GM19238 (cell line): Measurements from ENCODE around the gene CC2D1A.

Experiments
- DNase-seq: peaks from one replicate; pipeline ENCODE4 v3.0.0; 2011; ENCODE audit warnings: low spot score; ENCODE audit not compliant: insufficient read length

The CC2D1A gene

DNA sequence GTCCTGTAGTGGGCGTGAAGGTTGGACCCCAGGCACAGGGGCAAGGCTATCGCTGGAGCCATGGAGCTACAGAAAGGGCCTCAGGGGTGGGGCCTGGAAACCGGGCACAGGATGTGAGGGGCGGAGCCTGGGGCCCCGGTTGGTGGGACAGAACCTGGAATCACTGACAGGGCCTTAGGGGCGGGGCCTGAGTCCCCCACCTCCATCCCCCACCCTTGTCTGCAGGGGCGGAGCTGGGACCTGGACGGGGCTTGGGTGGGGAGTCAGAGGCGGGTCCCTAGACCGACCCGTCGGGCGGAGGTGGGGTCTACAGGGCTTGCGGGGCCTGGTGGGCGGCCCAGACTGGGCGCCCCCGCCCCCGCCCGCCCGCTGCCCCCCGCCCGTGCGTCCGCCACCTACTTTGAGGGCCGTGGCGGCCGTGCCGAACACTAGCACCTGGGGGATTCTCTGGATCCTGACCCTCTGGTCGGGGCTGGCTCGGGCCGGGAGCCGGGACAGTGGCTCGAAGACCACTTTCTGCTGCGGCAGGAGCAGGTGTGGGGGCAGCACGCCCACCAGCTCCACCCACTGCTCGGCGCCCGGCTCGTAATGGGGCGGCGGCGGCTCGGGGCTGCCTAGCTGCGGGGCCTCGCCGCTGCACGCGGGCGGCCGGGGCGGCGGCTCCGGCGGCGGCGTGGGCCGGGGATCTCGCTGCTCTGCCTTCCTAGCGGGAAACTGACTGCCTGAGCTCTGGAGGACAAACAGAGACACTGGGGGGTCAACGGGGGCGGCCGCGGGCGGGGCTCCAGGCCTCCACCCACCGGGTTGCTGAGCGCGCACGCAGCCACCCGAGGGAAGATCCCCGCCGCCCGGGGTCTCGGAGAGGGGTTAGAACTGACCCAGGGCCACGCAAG, 72.6 kb downstream of the CC2D1A start:
- no peak for DNase-seq

DNA sequence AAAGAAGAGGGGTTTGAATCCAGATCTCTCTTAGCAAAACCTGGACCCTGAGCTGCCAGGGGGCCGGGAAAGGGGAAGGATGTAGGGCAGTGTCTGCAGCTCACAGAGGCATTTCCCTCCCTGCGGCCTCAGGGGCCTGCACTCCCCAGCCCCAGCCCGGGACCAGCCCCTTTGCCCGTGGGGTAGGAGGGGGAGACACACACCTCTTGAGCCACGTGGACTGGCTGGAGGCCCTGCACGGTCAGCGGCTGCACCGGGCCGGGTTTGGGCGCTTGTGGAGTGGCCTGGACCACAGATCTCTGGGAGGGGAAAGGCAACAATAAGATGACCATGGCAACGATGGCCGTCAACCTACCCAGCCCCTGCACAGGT, 73.2 kb downstream of the CC2D1A start:
- no peak for DNase-seq

DNA sequence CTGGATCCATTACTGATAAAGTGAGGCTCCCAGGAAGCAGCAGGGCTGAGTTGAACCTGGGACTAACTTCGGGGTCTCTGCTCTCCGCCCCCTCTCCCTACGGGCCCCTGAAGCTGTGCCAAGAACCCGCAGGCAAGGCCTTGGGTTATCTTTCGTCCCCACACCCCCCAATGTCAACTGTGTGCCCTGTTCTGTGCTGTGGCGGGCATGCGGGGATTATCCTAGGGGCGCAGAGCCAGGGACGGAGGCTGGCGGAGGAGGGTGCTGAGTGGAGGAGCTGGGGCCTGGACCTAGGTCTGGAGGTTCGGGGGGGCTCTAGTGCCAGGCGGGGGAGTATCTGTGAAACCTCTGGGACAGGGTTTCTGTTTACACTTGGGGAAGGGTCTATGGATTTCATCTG, 73.7 kb downstream of the CC2D1A start:
- DNase-seq = no peak

- no peak for DNase-seq
These were observed 74.3 kb downstream of the CC2D1A start for GRCh38 chr19:13980340-13980739.
